HEK293 (cell line): ENCODE results near the gene SBF2.

ENCODE experiments used
- CTCF ChIA-PET: fragments of 350-600 bp; formaldehyde crosslinking; extraction: SDS; loops from one replicate; lab custom pipeline; 2021; ENCODE audit warnings: antibody characterized with exemption; lab: Yijun Ruan, JAX
- POLR2A ChIA-PET: fragments of 300-600 bp; formaldehyde crosslinking; extraction: SDS; loops from one replicate; lab custom pipeline; 2020; ENCODE audit warnings: antibody characterized with exemption, inconsistent platforms; lab: Yijun Ruan, JAX
- H3K27ac ChIP-seq: fragments of 200-500 bp; sonication (Bioruptor generic); 2 replicates; pipeline ENCODE4 v1.5.1; 2014; ENCODE audit warnings: low read depth, low read length, control low read depth, inconsistent platforms; ENCODE audit errors: extremely low read depth
- H3K36me3 ChIP-seq, 2 experiments: fragments of 200-500 bp in 1 of 2; sonication (Bioruptor generic) in 1 of 2; 1 replicate in 1 of 2; 2 replicates in 1 of 2; pipeline ENCODE4 v1.5.1; 2014 to 2017; ENCODE audit warnings: inconsistent platforms in 2 of 2, low read length in 2 of 2; ENCODE audit not compliant: control insufficient read depth in 2 of 2, insufficient read depth in 1 of 2
- H3K4me1 ChIP-seq: fragments of 200-500 bp; sonication (Bioruptor generic); 2 replicates; pipeline ENCODE4 v1.5.1; 2014; ENCODE audit warnings: mild to moderate bottlenecking, low read length, inconsistent platforms; ENCODE audit not compliant: control insufficient read depth, insufficient read depth
- H3K4me3 ChIP-seq: 2 replicates; pipeline ENCODE4 v1.5.1; 2011; ENCODE audit warnings: low read depth, mild to moderate bottlenecking, control low read depth, low read length, moderate library complexity
- H3K9me3 ChIP-seq: fragments of 200-500 bp; sonication (Bioruptor generic); 2 replicates; pipeline ENCODE4 v1.5.1; 2014; ENCODE audit warnings: low read depth, low read length, inconsistent platforms; ENCODE audit not compliant: control insufficient read depth, insufficient read depth
- HOXA7 ChIP-seq: sonication (generic); formaldehyde crosslinking; IDR thresholded peaks from 2 replicates; pipeline ENCODE4 v1.8.1; 2022; ENCODE audit warnings: missing genetic modification reagents, borderline replicate concordance
- KLF8 ChIP-seq: fragments of 450-650 bp; formaldehyde crosslinking; IDR thresholded peaks from 2 replicates; pipeline ENCODE4 v1.5.1; 2016; ENCODE audit warnings: missing biosample characterization, missing genetic modification characterization
- OVOL3 ChIP-seq: fragments of 450-650 bp; formaldehyde crosslinking; IDR thresholded peaks from 2 replicates; pipeline ENCODE4 v1.5.1; 2016; ENCODE audit warnings: missing biosample characterization, missing genetic modification characterization
- PRDM10 ChIP-seq: fragments of 450-650 bp; formaldehyde crosslinking; IDR thresholded peaks from 2 replicates; pipeline ENCODE4 v1.5.1; 2016; ENCODE audit warnings: missing biosample characterization, missing genetic modification characterization
- SP3 ChIP-seq: fragments of 450-650 bp; formaldehyde crosslinking; IDR thresholded peaks from 2 replicates; pipeline ENCODE4 v1.5.1; 2016; ENCODE audit warnings: missing biosample characterization, missing genetic modification characterization
- WT1 ChIP-seq: fragments of 450-650 bp; formaldehyde crosslinking; IDR thresholded peaks from 2 replicates; pipeline ENCODE4 v1.5.1; 2016; ENCODE audit warnings: missing biosample characterization, missing genetic modification characterization
- ZBTB11 ChIP-seq: fragments of 450-650 bp; formaldehyde crosslinking; conservative IDR thresholded peaks from 2 replicates; pipeline ENCODE4 v1.5.1; 2016; ENCODE audit warnings: low read depth, missing biosample characterization, missing genetic modification characterization
- ZBTB20 ChIP-seq: fragments of 450-650 bp; formaldehyde crosslinking; IDR thresholded peaks from 2 replicates; pipeline ENCODE4 v1.5.1; 2016; ENCODE audit warnings: missing biosample characterization, missing genetic modification characterization
- ZNF10 ChIP-seq: fragments of 450-650 bp; formaldehyde crosslinking; IDR thresholded peaks from 2 replicates; pipeline ENCODE4 v1.5.1; 2017; ENCODE audit warnings: missing biosample characterization, missing genetic modification characterization
- ZNF214 ChIP-seq: fragments of 450-650 bp; formaldehyde crosslinking; IDR thresholded peaks from 2 replicates; pipeline ENCODE4 v1.5.1; 2017; ENCODE audit warnings: missing biosample characterization, mild to moderate bottlenecking, missing genetic modification characterization, borderline replicate concordance
- ZNF350 ChIP-seq: fragments of 450-650 bp; formaldehyde crosslinking; IDR thresholded peaks from 2 replicates; pipeline ENCODE4 v1.5.0; 2017; ENCODE audit warnings: missing biosample characterization, mild to moderate bottlenecking, missing genetic modification characterization
- ZNF514 ChIP-seq: fragments of 450-650 bp; formaldehyde crosslinking; IDR thresholded peaks from 2 replicates; pipeline ENCODE4 v1.5.1; 2016; ENCODE audit warnings: missing biosample characterization, missing genetic modification characterization
- ZNF549 ChIP-seq: fragments of 450-650 bp; IDR thresholded peaks from 2 replicates; pipeline ENCODE4 v1.5.1; 2018; ENCODE audit warnings: missing biosample characterization, missing genetic modification characterization, mild to moderate bottlenecking, inconsistent platforms, moderate library complexity
- ZNF555 ChIP-seq: fragments of 450-650 bp; formaldehyde crosslinking; conservative IDR thresholded peaks from 2 replicates; pipeline ENCODE4 v1.5.1; 2017; ENCODE audit warnings: missing biosample characterization, mild to moderate bottlenecking, missing genetic modification characterization, inconsistent platforms
- ZNF677 ChIP-seq: fragments of 450-650 bp; IDR thresholded peaks from 2 replicates; pipeline ENCODE4 v1.5.0; 2018; ENCODE audit warnings: missing biosample characterization, mild to moderate bottlenecking, missing genetic modification characterization, moderate library complexity
- ZNF701 ChIP-seq: fragments of 450-650 bp; formaldehyde crosslinking; IDR thresholded peaks from 2 replicates; pipeline ENCODE4 v1.5.1; 2016; ENCODE audit warnings: missing biosample characterization, missing genetic modification characterization
- ZNF830 ChIP-seq: fragments of 450-650 bp; IDR thresholded peaks from 2 replicates; pipeline ENCODE4 v1.5.0; 2018; ENCODE audit warnings: missing biosample characterization, missing genetic modification characterization, low read depth, mild to moderate bottlenecking, moderate library complexity
- ZXDB ChIP-seq: fragments of 450-650 bp; formaldehyde crosslinking; IDR thresholded peaks from 2 replicates; pipeline ENCODE4 v1.5.1; 2016; ENCODE audit warnings: missing biosample characterization, missing genetic modification characterization

SBF2 gene

GRCh38 chr11:10117709-10118351 lies 176.2 kb downstream of the SBF2 start (continued):
- TF ChIP-seq KLF8 (tag by site-specific recombination) = no peak

- CTCF ChIA-PET = interaction anchor here (0.6 kb wide), 1 partner anchor 19 kb away, joined by 3 read pairs; no protein-coding TSS in a partner anchor
- Histone ChIP-seq H3K27ac (no peak overlapping the region), H3K36me3 (no peaks in the 10 kb centered on the region), H3K4me1 (no peaks in the 10 kb centered on the region), H3K9me3 (no peaks in the 10 kb centered on the region), H3K4me3 (no peak overlapping the region)
- TF ChIP-seq SP3 (tag by site-specific recombination) (no peak), ZNF350 (tag by site-specific recombination) (no peak), ZNF549 (tag by site-specific recombination) (no peak), PRDM10 (no peak), ZNF10 (no peak), ZXDB (tag by site-specific recombination) (no peak), ZNF214 (tag by site-specific recombination) (no peak), WT1 (no peak), HOXA7 (CRISPR knock-in tag) (no peak), OVOL3 (tag by site-specific recombination) (no peak), ZNF830 (tag by site-specific recombination) (no peak), ZNF701 (tag by site-specific recombination) (no peak), ZNF514 (tag by site-specific recombination) (no peak)
- POLR2A ChIA-PET = no interaction called here
Measured at GRCh38 chr11:10116588-10116987, 177.4 kb downstream of the SBF2 start.

- TF ChIP-seq ZNF677 (tag by site-specific recombination) (peak; percentile 41; the same call in 1 of the 2 replicates), ZNF555 (no peak), ZBTB20 (tag by site-specific recombination) (no peak), ZBTB11 (tag by site-specific recombination) (no peak), HOXA7 (CRISPR knock-in tag) (no peak)
- POLR2A ChIA-PET = interaction anchor here (0.6 kb wide), 1 partner anchor 193 kb away, joined by 3 read pairs; no protein-coding TSS in a partner anchor
- H3K9me3 ChIP-seq = no peaks in the 10 kb centered on the region
- no peak overlapping the region for H3K27ac ChIP-seq
- CTCF ChIA-PET = no interaction called here
- no peaks in the 10 kb centered on the region for H3K4me1 ChIP-seq
- H3K4me3 ChIP-seq = no peak overlapping the region
- H3K36me3 ChIP-seq = no peaks in the 10 kb centered on the region
Measured at GRCh38 chr11:10114593-10115404, 179.2 kb downstream of the SBF2 start.
